ENCODE measurements around the gene CDHR2. TPM values are rescaled to one million over a fixed set of nuclear protein-coding genes. Genes with fewer than 3 reads are reported as not detected.

The CDHR2 gene
- total RNA-seq, 2 experiments from 2014 or later, result 0.06 to 0.50 TPM

DNA sequence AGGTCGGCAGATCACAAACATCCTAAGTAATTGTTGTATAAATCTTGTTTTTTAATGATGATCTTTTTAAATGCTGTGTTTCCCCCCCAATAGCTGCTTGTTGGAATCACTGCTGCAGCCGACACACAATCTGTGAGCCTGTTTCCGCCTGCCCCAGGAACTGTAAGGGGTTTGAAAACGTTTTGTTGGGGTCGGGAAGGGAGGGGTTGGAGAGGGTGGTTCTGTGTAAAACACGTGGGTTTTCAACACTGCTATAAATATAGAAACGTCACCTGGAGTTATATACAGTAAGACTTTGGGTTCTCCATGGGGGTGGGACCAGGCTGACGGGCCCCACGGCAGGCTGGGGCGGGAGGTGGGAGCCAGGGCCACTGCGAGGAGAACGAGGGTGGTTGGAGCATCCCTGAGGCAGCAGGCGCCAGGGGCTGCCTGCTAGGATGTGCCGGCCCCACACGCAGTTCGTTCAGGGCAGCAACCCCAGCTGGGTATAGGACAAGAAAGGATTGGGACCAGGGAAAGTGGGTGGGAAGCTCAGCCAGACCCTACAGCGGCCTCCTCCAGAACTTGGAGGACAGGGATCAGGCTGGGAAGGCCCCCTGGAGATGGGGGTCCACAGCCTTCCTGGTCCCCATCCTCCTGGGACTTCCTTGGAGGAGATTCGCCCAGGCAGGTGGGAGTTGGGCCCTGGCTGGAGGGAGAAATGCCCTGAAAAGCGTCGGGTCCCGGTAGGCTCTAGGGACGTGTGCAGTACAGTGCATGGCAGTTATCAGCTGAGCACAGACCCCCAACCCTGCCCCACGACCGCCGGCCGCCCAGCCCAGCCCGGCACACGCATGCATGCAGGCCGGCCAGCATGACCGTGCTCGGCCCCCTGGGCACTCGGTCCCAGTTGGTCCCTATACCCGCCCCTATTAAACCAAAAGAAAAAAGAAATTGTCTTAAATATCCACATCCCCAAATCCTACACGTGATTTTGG is 21.6 kb upstream of the CDHR2 start:
- POLR2A ChIA-PET, result no interaction called here
- CTCF ChIA-PET, result no interaction called here

DNA sequence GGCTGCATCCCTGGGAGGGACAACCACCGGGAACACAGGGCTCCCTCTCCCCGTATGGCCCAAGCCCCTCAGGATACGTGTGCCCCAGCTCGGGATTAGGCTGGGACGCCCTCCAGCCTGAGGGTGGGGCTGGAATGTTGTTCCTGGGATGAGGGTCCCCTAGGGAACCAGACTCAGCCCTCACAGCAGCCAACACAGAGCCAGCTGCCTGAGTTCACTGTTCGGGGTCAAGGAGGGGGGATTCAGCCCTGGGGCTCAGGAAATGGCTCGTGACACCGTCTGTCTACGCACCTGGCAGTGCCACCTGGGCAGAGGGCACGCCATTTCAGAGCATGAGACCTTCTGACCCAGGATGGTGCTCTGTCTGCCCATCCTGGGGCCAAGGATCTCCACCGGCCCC is 20.8 kb upstream of the CDHR2 start:
- POLR2A ChIA-PET, result no interaction called here
- CTCF ChIA-PET, result no interaction called here

DNA sequence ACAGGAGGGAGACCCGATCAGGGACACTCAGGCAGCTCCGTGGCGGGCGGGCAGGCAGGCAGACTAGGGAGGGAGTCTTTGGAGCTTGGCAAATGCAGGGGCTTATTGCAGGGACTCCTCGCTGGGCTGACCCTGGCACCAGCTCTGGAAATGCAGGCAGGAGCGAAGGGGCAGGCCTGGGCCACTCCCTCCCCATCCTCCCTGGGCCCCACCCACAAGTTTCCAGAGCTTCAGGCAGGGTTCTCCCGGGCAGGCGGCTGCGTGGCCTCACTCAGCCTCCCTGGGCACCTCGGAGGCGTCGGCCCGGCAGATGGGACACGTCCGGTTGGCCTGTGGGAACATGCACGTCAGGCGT is 20.4 kb upstream of the CDHR2 start:
- POLR2A ChIA-PET, result no interaction called here
- CTCF ChIA-PET, result no interaction called here

DNA sequence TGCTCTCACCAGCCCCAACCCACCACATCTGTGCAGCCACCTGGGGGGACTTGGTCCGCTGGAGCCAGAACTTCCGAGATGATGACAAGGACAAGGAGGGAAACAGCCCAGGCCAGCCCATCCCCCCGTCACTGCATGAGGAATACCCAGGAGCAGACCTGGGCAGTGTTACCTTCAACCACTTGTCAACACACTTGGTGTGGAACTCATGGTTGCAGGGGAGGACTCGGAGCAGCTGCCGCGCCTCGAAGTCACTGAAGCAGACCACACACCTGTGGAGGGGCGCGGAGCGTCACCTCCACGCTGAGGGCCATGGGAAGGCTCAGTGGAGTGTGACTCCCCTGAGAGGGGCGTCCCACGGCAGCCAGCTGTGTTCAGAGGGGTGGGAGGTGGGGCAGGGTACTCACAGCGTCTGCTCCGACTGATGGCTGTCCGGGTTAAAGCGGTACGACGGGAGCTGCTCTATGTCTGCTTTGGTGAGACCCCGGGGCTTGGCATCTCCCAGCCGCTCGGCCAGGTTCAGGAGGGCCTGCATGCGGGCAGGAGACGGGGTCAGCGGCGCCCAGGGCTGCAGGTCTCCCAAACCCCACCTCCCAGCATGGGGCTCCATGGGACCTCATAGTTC is 19.9 kb upstream of the CDHR2 start:
- ChIA-PET POLR2A (interaction anchor here (0.9 kb wide), 1 partner anchor 13 kb away, joined by 4 read pairs; no protein-coding TSS in a partner anchor), CTCF (interaction anchor here (0.6 to 1.0 kb wide), 2 partner anchors 80 to 116 kb away, joined by 3 to 4 read pairs; partner anchors contain the start of gene FAF2)

DNA sequence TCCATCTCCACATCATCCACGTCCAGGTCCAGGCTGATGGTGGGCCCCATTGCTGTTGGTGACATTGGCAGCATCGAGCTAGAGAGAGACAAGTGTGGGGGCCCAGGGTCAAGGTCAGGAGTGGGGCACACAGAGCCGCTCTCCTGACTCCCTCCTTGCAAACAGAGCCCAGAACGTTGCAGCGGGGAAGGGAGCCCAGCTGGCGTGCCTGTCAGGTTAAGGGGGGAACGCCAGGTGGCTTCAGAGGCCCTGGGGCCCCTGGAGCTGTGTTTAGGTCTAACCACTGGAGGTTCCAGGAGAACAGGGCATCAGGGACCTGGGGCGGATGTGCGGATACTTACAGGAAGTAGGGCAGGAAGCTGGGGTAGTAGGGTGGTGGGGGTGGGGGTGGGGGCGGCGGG is 19.4 kb upstream of the CDHR2 start:
- POLR2A ChIA-PET, result interaction anchor here (0.9 kb wide), 1 partner anchor 13 kb away, joined by 4 read pairs; no protein-coding TSS in a partner anchor

DNA sequence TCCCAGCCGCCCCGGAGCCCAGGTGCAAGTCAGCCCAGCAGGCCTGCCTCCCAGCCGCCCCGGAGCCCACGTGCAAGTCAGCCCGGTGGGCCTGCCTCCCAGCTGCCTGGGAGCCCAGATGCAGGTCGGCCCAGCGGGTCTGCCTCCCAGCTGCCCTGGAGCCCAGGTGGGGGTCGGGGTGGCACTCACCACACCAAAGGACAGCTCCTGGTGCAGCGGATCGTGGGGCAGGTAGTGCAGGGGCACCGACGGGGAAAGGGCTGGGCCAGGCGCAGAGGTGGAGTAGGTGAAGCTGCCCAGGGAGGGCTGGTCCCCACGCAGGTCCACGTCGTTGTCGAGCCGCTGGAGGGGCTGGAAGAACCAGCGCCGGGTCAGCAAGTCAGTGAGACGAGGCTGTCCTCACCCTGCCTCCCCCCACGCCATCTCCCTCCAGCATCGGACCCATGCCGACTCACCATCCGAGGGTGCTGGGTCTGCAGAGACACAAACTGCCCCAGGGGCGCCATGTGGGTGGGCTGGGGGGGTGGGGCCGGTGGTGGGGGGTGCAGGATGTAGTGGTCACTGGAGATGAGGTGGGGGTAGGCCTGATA is 18.7 kb upstream of the CDHR2 start:
- ChIA-PET POLR2A (interaction anchor here (0.6 to 1.9 kb wide), 3 partner anchors 13 to 696 kb away, joined by 3 to 6 read pairs (median 4); no protein-coding TSS in a partner anchor), CTCF (interaction anchor here (1.0 to 1.3 kb wide), 2 partner anchors 12 to 13 kb away, joined by 3 to 5 read pairs; no protein-coding TSS in a partner anchor)

More for the DNA sequence above, 19.4 kb upstream of the CDHR2 start:
- CTCF ChIA-PET, result interaction anchor here (0.6 to 1.3 kb wide), 3 partner anchors 13 to 115 kb away, joined by 3 to 5 read pairs (median 4); partner anchors contain the start of gene FAF2

DNA sequence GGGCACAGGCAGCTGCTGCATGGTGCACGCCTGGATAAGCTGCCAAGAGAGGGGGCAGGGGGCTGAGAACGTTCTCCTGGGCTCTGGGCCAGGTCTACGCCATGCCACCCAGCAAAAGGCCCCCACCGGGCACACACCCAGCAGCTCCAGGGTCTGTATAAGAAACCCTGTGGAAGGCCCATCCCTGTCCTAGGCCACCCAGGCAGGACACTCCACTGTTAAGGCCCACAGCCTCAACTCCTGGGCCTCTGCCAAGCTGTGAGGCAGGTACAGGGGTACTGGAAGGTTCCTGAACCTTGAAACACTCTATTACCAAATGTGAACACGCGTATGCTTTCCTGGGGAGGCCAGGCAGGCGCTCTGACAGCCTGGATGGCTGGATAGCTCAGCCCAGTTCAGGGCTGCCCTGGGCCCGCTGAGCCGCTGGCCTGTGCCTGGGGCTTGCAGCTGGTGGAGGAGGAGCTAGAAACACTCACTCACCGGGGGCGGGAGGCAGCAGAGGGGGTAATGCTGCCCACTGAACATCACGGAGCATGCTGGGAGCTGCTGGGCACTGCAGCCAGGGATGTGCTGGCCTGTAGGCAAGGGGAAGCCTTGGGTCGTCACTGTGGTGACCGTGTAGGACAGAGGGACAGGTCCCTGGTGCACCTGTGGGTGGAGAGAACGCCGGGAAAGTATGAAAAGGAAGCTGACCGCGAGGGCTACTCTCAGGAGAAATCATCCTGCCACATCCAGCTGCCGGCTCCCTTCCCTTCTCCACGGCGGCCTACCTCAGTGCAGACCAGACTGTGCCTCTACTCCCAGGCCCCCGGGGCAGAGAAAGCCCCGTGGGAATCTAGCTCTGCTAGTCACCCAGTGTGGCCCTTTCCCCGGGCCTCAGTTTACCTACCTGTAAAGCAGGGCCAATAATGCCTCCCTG is 17.9 kb upstream of the CDHR2 start:
- CTCF ChIA-PET, result interaction anchor here (1.0 to 1.3 kb wide), 4 partner anchors 12 to 115 kb away, joined by 3 to 5 read pairs (median 4); partner anchors contain the start of gene CLTB
- POLR2A ChIA-PET, result interaction anchor here (0.6 to 1.9 kb wide), 3 partner anchors 12 to 697 kb away, joined by 3 to 6 read pairs (median 4); no protein-coding TSS in a partner anchor

DNA sequence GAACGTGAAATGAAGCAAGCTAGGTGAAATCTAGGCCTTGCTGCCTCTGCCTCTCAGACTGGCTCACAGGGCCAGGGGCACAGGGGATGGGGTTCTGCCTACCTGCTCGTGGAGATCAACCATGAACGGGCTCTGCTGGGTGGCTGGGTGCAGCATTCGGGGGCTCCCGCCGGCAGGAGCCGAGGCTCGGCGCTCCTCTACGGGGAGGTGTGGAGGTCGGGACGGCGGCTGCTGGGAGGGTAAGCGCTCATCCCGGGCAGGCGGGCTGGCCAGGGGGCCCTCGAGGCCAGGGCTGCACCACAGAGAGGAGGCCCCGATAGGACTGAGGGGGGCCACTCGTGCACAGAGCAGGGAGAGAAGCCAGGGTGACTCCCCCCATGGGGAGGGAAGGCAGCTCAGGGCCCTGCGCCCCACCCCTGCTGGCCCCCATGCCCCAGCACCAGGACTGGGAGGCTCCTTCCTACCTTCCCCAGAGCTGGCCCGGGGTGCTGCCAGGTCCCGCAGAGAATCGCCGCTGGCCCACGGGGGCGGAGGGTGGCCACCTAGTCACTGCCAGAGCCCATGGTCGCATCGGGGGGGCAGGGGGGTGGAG is 17.1 kb upstream of the CDHR2 start:
- POLR2A ChIA-PET, result interaction anchor here (1.2 to 3.8 kb wide), 3 partner anchors 12 to 85 kb away, joined by 4 to 18 read pairs (median 6); partner anchors contain the start of gene FAF2
- CTCF ChIA-PET, result interaction anchor here (1.2 to 3.1 kb wide), 4 partner anchors 12 to 116 kb away, joined by 3 to 11 read pairs (median 4); partner anchors contain the start of gene CLTB

DNA sequence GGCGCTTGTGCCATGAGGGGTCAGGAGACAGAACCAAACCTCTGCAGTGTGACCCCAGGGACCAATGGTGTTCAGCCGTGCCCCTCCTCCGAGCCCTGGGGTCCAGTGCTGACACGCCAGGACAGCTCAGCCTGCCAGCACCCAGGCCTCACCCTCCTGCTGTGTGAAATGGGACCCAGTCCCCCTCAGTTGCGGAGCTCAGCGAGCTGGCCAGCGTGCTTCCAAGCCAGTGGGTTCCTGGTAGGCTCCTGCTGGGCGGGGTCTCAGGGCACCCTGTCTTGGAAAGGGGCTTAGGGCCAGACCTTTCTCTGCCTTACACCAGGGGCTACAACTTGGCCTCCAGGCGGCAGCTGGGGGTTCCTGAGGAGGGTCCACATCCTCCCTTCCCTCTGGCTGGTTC is 16.3 kb upstream of the CDHR2 start:
- POLR2A ChIA-PET, result interaction anchor here (1.3 to 3.8 kb wide), 2 partner anchors 11 to 85 kb away, joined by 14 to 18 read pairs; partner anchors contain the start of gene FAF2
- CTCF ChIA-PET, result interaction anchor here (2.0 to 3.1 kb wide), 4 partner anchors 11 to 117 kb away, joined by 4 to 11 read pairs (median 8); partner anchors contain the start of genes CLTB and FAF2

DNA sequence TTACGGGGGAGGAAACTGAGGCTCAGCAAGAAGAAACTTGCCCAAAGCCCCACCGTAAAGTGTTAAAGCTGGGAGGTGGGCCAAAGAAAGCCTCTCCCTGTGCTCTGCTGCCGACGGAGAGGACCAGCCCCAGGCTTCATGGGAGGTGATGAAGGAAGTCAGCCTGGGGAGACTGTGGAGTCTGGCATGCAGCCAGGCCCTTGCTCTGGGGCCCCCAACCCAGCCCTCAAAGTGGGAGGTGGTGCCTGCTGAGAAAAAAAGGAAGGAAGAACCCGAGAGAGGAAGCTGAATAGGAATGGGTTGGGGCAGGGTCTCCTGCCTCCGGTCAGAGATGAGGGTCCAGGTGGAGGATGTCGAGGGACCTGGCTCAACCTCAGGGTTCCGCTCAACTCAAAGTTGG is 15.8 kb upstream of the CDHR2 start:
- ChIA-PET CTCF (interaction anchor here (1.0 to 3.1 kb wide), 5 partner anchors 11 to 117 kb away, joined by 3 to 11 read pairs (median 7); partner anchors contain the start of genes CLTB and FAF2), POLR2A (interaction anchor here (0.5 to 3.8 kb wide), 5 partner anchors 10 to 85 kb away, joined by 3 to 18 read pairs (median 3); partner anchors contain the start of gene FAF2)

DNA sequence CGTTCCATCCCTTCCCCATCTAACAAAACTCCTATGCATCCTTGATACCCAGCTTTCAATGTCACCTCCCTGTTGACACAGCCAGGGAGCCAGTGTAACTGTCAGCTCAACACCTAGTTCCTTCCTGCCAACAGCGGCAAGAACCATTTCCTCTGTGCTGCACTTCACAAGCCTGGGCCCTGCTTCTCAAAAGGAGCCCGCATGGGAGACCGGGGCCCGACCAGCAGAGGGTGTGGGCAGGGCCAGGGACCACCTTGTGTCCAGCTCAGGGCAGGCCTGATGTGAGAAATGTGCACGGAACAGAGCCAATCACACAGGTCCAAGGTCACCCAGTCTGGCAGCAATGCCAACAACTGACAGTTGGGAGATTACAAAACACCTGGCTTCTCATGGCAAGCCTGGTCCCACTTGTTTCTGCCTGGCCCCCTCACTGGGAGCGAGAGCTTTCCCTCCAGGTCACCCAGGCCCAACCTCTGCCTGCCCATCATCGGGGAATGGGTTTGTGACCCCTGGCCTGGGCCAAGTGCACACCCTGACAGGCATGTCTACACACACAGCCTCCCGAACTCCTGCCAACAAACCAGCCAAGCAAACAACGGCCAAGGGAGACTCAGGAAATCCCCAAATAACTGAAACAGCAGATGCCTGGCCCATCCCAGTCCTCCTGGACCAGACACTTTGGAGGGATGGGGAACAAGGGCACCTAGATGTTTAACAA is 15.1 kb upstream of the CDHR2 start:
- CTCF ChIA-PET, result interaction anchor here (1.0 to 3.1 kb wide), 6 partner anchors 10 to 118 kb away, joined by 3 to 11 read pairs (median 7); partner anchors contain the start of genes CLTB and FAF2
- POLR2A ChIA-PET, result interaction anchor here (0.5 to 3.8 kb wide), 7 partner anchors 9 to 146 kb away, joined by 3 to 18 read pairs (median 3); partner anchors contain the start of genes FAF2, HIGD2A and NOP16

DNA sequence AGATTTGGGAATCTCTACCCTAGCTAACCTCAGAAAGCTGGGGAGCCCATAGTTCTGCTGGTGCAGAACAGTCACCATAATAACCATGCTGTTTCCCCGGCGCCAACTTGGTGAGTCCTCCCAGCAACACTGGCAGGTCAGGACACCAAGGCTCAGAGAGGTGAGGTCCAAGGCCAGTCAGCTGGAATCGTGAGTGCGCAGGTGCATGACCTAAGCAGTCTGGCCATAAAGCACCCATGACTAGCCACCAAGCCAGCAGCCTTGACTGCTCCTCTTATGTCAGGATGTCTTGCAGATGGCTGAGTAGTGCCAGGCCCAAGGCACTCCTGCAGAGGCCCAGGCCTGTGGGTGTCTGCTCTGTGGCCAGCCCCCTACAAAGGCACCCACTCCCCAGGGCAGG is 14.5 kb upstream of the CDHR2 start:
- ChIA-PET POLR2A (interaction anchor here (1.0 to 3.8 kb wide), 3 partner anchors 9 to 147 kb away, joined by 3 to 18 read pairs (median 3); partner anchors contain the start of genes FAF2, HIGD2A and NOP16), CTCF (interaction anchor here (1.0 to 3.1 kb wide), 5 partner anchors 9 to 119 kb away, joined by 3 to 11 read pairs (median 7); partner anchors contain the start of genes CLTB and FAF2)

DNA sequence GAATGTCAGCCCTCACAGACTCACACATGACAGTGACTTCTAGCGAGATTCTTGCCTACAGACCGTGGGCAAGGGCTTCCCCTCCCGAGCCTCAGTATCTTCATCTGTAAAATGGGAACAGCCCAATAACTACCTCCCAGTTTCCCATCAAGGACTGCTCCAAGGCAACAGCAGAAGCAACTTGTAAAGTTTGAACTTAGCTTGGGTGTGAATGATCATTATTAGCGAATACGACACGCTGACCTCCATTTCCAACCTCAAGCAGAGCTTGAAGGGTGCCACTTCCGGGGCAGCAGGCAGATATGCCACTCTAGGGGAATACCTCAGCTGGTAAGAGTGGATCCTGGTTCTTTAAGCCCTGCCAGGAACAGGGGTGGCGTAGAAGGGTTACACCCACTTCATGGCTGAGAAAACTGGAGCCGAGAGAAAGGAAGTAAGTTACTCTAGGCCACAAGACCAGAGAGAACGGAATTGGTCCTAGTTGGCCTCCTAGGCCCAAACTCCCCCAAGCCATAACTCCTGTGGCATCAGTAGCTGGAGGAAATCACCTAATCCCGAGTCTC is 14.0 kb upstream of the CDHR2 start:
- ChIA-PET POLR2A (interaction anchor here (0.9 to 3.8 kb wide), 3 partner anchors 8 to 146 kb away, joined by 3 to 18 read pairs (median 4); partner anchors contain the start of gene FAF2), CTCF (interaction anchor here (0.7 to 3.1 kb wide), 3 partner anchors 9 to 119 kb away, joined by 3 to 11 read pairs (median 7); partner anchors contain the start of gene CLTB)

DNA sequence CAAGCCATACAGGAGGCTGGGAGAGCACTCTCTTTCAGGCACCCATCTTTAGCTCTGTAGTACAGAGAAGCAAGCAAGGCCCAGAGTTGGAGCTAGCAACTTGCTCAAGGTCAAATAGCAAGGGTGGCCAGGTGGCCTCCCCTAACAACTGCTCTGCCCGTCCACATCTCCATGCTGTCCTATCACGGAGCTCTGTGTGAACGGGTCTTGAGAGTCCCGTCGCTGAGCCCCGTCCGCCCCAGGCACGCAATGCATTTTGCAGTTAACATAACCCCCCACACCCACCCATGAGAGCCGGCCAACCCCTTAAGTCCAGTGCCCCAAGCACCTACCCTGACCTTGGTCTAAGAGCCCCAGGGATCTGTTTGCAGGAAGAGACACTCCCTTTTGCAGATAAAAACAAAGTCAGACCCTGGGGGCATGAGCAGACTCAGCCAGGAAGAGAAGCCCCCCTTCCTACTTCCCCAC is 13.4 kb upstream of the CDHR2 start:
- ChIA-PET CTCF (interaction anchor here (0.7 to 1.8 kb wide), 3 partner anchors 8 to 120 kb away, joined by 3 to 7 read pairs (median 3); no protein-coding TSS in a partner anchor), POLR2A (interaction anchor here (0.9 to 3.8 kb wide), 2 partner anchors 87 to 147 kb away, joined by 4 to 18 read pairs; partner anchors contain the start of gene FAF2)

DNA sequence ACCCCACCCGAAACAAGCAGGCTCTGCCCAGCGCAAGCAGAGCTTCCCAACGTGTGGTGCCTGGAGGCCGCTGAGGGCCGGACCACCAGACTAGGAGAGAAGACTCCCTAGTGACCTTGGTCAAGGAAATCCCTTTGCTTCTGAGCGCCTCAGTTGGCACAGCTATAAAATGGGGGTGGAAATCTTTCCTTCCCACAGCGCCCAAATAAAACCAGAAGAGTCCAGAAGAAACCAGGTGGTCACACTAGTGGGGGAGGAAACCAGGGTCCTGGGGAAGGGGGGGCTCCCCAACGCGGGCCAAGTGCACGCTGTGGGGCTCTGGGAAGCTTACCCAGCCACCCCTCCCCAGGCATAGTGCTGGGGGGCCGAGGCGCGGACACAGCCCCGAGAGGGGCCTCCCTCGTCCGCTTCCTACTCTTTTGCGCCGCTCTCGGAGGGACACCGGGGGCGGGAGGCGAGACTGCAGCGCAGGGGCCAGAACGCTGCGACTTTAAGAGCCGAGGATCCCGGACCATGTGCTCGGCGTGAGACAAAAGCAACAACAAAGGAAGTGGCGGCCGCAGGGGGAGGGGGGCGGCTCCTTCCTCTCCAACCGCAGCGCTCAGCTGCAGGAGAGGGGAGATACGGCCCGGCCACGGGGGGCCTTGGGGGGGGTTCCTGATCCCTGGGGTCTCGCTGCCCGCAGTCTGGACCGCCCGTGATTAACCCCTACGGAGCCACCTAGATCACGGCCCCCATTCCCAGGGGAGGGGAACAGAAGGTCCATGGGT is 12.8 kb upstream of the CDHR2 start:
- ChIA-PET CTCF (interaction anchor here (0.8 to 1.8 kb wide), 6 partner anchors 8 to 121 kb away, joined by 3 to 7 read pairs (median 3); no protein-coding TSS in a partner anchor), POLR2A (interaction anchor here (0.9 to 3.8 kb wide), 3 partner anchors 27 to 147 kb away, joined by 3 to 18 read pairs (median 4); partner anchors contain the start of gene FAF2)
